Rectal smooth muscle tissue (tissue), 1 donor: Measurements from ENCODE around the gene PLCB1.

Experiments used
- H3K27ac ChIP-seq: one replicate; pipeline ENCODE4 v1.7.0; 2013; ENCODE audit warnings: low read depth, low read length, inconsistent platforms
- H3K27me3 ChIP-seq: one replicate; pipeline ENCODE4 v1.7.0; 2013; ENCODE audit warnings: low read length; ENCODE audit not compliant: control insufficient read depth, insufficient read depth
- H3K36me3 ChIP-seq: one replicate; pipeline ENCODE4 v1.7.0; 2013; ENCODE audit warnings: low read length; ENCODE audit not compliant: control insufficient read depth, insufficient read depth
- H3K4me1 ChIP-seq: one replicate; pipeline ENCODE4 v1.7.0; 2013; ENCODE audit warnings: low read length; ENCODE audit not compliant: control insufficient read depth, insufficient read depth
- H3K4me3 ChIP-seq: one replicate; pipeline ENCODE4 v1.7.0; 2013; ENCODE audit warnings: low read length
- H3K9ac ChIP-seq: one replicate; pipeline ENCODE4 v1.7.0; 2013; ENCODE audit warnings: low read length

Gene PLCB1

GRCh38 chr20:8172191-8172590 is 40.1 kb downstream of the PLCB1 start:
- Histone ChIP-seq H3K4me3 (no peak overlapping the region), H3K27ac (no peak overlapping the region), H3K9ac (no peak overlapping the region), H3K27me3 (no peaks in the 10 kb centered on the region), H3K36me3 (no peaks in the 10 kb centered on the region), H3K4me1 (no peaks in the 10 kb centered on the region)

- no peaks in the 10 kb centered on the region for H3K27me3 ChIP-seq
- H3K27ac ChIP-seq, result no peak overlapping the region
- no peaks in the 10 kb centered on the region for H3K4me1 ChIP-seq
- H3K9ac ChIP-seq, result no peak overlapping the region
- no peaks in the 10 kb centered on the region for H3K36me3 ChIP-seq
- H3K4me3 ChIP-seq, result no peak overlapping the region
Observed at GRCh38 chr20:8175741-8176675, 43.9 kb downstream of the PLCB1 start.

GRCh38 chr20:8183526-8183925 is 51.5 kb downstream of the PLCB1 start:
- Histone ChIP-seq H3K4me1 (no peaks in the 10 kb centered on the region), H3K4me3 (no peak overlapping the region), H3K27ac (no peak overlapping the region), H3K27me3 (no peaks in the 10 kb centered on the region), H3K9ac (no peak overlapping the region), H3K36me3 (no peaks in the 10 kb centered on the region)

GRCh38 chr20:8187740-8188139 is 55.7 kb downstream of the PLCB1 start:
- Histone ChIP-seq H3K9ac (no peak overlapping the region), H3K36me3 (no peaks in the 10 kb centered on the region), H3K4me1 (peaks cover 3% of the 10 kb centered on the region), H3K27ac (no peak overlapping the region), H3K27me3 (no peaks in the 10 kb centered on the region), H3K4me3 (no peak overlapping the region)

- no peak overlapping the region for H3K27ac ChIP-seq
- no peak overlapping the region for H3K4me3 ChIP-seq
- H3K36me3 ChIP-seq, result no peaks in the 10 kb centered on the region
- H3K4me1 ChIP-seq, result peaks cover 3% of the 10 kb centered on the region
- no peaks in the 10 kb centered on the region for H3K27me3 ChIP-seq
- H3K9ac ChIP-seq, result no peak overlapping the region
Observed at GRCh38 chr20:8190043-8190880, 58.2 kb downstream of the PLCB1 start.

GRCh38 chr20:8194721-8195120 is 62.7 kb downstream of the PLCB1 start:
- Histone ChIP-seq H3K4me1 (peaks cover 3% of the 10 kb centered on the region), H3K9ac (no peak overlapping the region), H3K27ac (no peak overlapping the region), H3K27me3 (no peaks in the 10 kb centered on the region), H3K36me3 (no peaks in the 10 kb centered on the region), H3K4me3 (no peak overlapping the region)

- H3K27ac ChIP-seq, result no peak overlapping the region
- H3K36me3 ChIP-seq, result no peaks in the 10 kb centered on the region
- no peaks in the 10 kb centered on the region for H3K27me3 ChIP-seq
- H3K9ac ChIP-seq, result no peak overlapping the region
- H3K4me3 ChIP-seq, result no peak overlapping the region
- no peaks in the 10 kb centered on the region for H3K4me1 ChIP-seq
Observed at GRCh38 chr20:8196096-8196495, 64.0 kb downstream of the PLCB1 start.

GRCh38 chr20:8200220-8200619 is 68.2 kb downstream of the PLCB1 start:
- Histone ChIP-seq H3K36me3 (no peaks in the 10 kb centered on the region), H3K27me3 (no peaks in the 10 kb centered on the region), H3K4me1 (no peaks in the 10 kb centered on the region), H3K4me3 (no peak overlapping the region), H3K9ac (no peak overlapping the region), H3K27ac (no peak overlapping the region)

GRCh38 chr20:8203366-8203765 is 71.3 kb downstream of the PLCB1 start:
- no peaks in the 10 kb centered on the region for H3K4me1 ChIP-seq
- no peaks in the 10 kb centered on the region for H3K27me3 ChIP-seq
- H3K27ac ChIP-seq, result no peak overlapping the region
- H3K4me3 ChIP-seq, result no peak overlapping the region
- H3K9ac ChIP-seq, result no peak overlapping the region
- no peaks in the 10 kb centered on the region for H3K36me3 ChIP-seq

- no peak overlapping the region for H3K4me3 ChIP-seq
- no peaks in the 10 kb centered on the region for H3K27me3 ChIP-seq
- H3K36me3 ChIP-seq, result no peaks in the 10 kb centered on the region
- no peak overlapping the region for H3K9ac ChIP-seq
- H3K4me1 ChIP-seq, result no peaks in the 10 kb centered on the region
- H3K27ac ChIP-seq, result no peak overlapping the region
Observed at GRCh38 chr20:8205996-8206395, 73.9 kb downstream of the PLCB1 start.

GRCh38 chr20:8208226-8208625 is 76.2 kb downstream of the PLCB1 start:
- H3K27me3 ChIP-seq, result no peaks in the 10 kb centered on the region
- no peak overlapping the region for H3K4me3 ChIP-seq
- no peak overlapping the region for H3K27ac ChIP-seq
- no peak overlapping the region for H3K9ac ChIP-seq
- H3K4me1 ChIP-seq, result no peaks in the 10 kb centered on the region
- no peaks in the 10 kb centered on the region for H3K36me3 ChIP-seq

GRCh38 chr20:8209061-8209460 is 77.0 kb downstream of the PLCB1 start:
- H3K36me3 ChIP-seq, result no peaks in the 10 kb centered on the region
- H3K4me3 ChIP-seq, result no peak overlapping the region
- H3K27me3 ChIP-seq, result no peaks in the 10 kb centered on the region
- H3K27ac ChIP-seq, result no peak overlapping the region
- H3K9ac ChIP-seq, result no peak overlapping the region
- no peaks in the 10 kb centered on the region for H3K4me1 ChIP-seq
